GM18909 (cell line): ENCODE results near the gene DOC2A.
"Not testable (repeated sequence)": the region's sequence is repeated elsewhere in the genome, so short reads cannot be mapped to it uniquely, and the experiment has no call there.

ENCODE experiments used
- ATAC-seq: cut with Tn5 transposase; IDR thresholded peaks from one replicate; pipeline ENCODE4 v1.9.1; 2021; ENCODE audit warnings: mild to moderate bottlenecking; ENCODE audit not compliant: unreplicated experiment, poor library complexity

Gene DOC2A

GRCh38 chr16:29975134-29975538 is 35.7 kb downstream of the DOC2A start:
- no peak for ATAC-seq

- ATAC-seq: no peak
Measured at GRCh38 chr16:29974291-29975133, 36.3 kb downstream of the DOC2A start.

- peak; percentile 93 for ATAC-seq
Measured at GRCh38 chr16:29973384-29974246, 37.2 kb downstream of the DOC2A start, which contains the start of gene TAOK2. Gene TAOK2, plus strand, starts transcription at chr16:29973868. Its CDS starts 3,905 bp downstream, at chr16:29977773.

GRCh38 chr16:29972992-29973383 is 37.8 kb downstream of the DOC2A start:
- no peak for ATAC-seq

- no peak for ATAC-seq
Measured at GRCh38 chr16:29972500-29972899, 38.3 kb downstream of the DOC2A start.

- no peak for ATAC-seq
Measured at GRCh38 chr16:29971304-29971703, 39.5 kb downstream of the DOC2A start.

GRCh38 chr16:29968205-29968604 is 42.6 kb downstream of the DOC2A start:
- ATAC-seq: no peak

- no peak for ATAC-seq
Measured at GRCh38 chr16:29963021-29963743, 47.6 kb downstream of the DOC2A start.

- no peak for ATAC-seq
Measured at GRCh38 chr16:29962344-29962994, 48.4 kb downstream of the DOC2A start.

- ATAC-seq: peak; percentile 87
Measured at GRCh38 chr16:29961479-29962343, 49.1 kb downstream of the DOC2A start, which contains the start of gene TMEM219. Gene TMEM219, plus strand, starts transcription at chr16:29962079. Its CDS starts 1,065 bp downstream, at chr16:29963144.

GRCh38 chr16:29961127-29961478 is 49.7 kb downstream of the DOC2A start:
- no peak for ATAC-seq

GRCh38 chr16:29959821-29960220 is 51.0 kb downstream of the DOC2A start:
- not testable (repeated sequence) for ATAC-seq

- no peak for ATAC-seq
Measured at GRCh38 chr16:29959293-29959692, 51.5 kb downstream of the DOC2A start.

- ATAC-seq: no peak
Measured at GRCh38 chr16:29958756-29959155, 52.1 kb downstream of the DOC2A start.
